Measurements from ENCODE around the gene PRR5. TPM values are rescaled to one million over a fixed set of nuclear protein-coding genes. Genes with fewer than 3 reads are reported as not detected.

PRR5 gene
- total RNA-seq, 4 donors from 2014 or later: 22.2 to 51.5 (median 31.6) TPM

GRCh38 chr22:44730490-44731356 is 28.7 kb downstream of the PRR5 start:
- ATAC-seq (ENCODE audit: low FRiP score) (no peak), DNase-seq (ENCODE audit: low spot score) (no peak)
- TF ChIP-seq CTCF (IDR thresholded peaks at IDR 0.05): no peak

DNA sequence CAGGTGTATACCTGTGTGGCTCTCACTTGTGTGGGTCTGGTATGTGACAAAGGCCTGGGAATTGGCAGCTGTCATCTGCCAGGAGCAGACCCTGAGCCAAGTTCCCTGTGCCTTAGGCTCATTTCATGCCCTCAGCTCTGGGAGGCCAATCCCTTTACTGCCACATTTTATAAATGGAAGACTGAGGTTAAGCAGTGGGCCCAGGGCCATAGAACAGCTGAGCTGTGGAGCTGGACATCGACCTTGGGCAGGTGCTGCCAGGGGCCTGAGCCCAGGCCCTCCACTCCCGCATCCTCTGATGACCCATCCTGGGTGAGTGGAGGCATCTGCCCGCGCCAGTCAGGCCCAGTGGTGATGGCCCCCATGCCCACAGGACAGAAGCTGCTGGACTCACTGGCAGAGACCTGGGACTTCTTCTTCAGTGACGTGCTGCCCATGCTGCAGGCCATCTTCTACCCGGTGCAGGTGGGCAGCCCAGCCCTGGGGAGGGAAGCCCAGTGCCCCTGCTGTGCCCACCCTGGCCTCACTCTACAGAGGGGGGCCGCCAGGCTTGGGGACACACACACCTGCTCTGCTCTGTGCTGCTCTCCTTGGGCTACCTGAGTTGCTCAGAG is 29.5 kb downstream of the PRR5 start:
- DNase-seq (ENCODE audit: low spot score): no peak
- ATAC-seq (ENCODE audit: low FRiP score): no peak
- TF ChIP-seq CTCF (IDR thresholded peaks at IDR 0.05): no peak

DNA sequence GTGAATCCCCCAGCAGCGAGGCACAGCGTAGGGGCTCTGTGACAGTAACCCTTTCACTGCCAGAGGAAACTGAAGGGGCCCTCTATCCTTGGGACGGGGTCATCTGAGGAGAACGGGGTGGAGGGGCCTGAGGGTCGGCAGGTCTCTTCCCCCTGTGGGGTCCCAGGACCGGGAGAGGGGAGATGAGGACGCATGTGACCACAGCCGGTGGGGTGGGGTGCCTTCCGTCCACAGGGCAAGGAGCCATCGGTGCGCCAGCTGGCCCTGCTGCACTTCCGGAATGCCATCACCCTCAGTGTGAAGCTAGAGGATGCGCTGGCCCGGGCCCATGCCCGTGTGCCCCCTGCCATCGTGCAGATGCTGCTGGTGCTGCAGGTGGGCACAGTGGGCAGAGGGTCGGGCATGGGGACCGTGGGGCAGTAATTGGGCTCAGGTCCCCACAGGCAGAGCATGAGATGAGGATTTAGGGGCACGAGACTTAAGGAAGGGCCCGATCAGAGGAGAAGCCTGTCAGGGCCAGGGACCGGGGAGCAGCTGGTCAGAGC is 30.1 kb downstream of the PRR5 start:
- no peak for TF ChIP-seq CTCF (IDR thresholded peaks at IDR 0.05)
- ATAC-seq (ENCODE audit: low FRiP score): no peak

GRCh38 chr22:44732661-44733060 is 30.7 kb downstream of the PRR5 start:
- ATAC-seq (ENCODE audit: low FRiP score) (no peak), DNase-seq (ENCODE audit: low spot score) (no peak)
- TF ChIP-seq CTCF (IDR thresholded peaks at IDR 0.05): no peak

More for the DNA sequence above, 30.1 kb downstream of the PRR5 start:
- no peak for DNase-seq (ENCODE audit: low spot score)

DNA sequence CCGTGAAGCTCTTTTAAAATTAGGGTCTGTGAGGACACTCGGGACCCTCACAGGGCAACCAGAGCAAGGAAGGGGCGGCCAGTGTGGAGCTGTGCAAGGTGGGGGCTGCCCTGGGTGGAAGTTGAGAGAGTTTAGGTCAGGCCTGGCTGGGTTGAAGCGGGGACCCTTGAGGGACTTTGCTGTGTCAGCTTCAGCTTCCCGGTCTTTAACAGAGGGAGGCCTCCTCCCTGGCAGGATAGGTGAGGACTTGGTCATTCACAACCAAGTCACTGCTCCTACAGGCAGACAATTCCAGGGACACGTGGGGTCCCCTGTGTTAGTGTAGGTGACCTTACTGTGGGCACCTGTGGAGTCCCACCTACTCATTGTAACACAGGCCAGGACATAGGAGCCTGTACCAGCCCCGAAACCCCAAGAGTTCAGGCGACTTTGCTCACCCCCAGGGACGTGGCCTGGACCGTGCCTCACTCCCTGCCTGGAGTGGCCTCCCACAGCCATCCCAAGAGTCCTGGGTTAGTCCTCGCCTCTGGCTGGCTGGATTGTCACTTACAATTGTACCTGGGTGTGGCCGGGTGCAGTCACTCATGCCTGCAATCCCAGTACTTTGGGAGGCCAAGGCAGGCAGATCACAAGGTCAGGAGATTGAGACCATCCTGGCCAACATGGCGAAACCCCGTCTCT is 31.6 kb downstream of the PRR5 start:
- TF ChIP-seq CTCF (IDR thresholded peaks at IDR 0.05): no peak

GRCh38 chr22:44734278-44734677 is 32.3 kb downstream of the PRR5 start:
- DNase-seq (ENCODE audit: low spot score): no peak
- no peak for TF ChIP-seq CTCF (IDR thresholded peaks at IDR 0.05)
- ATAC-seq (ENCODE audit: low FRiP score): no peak

More for the DNA sequence above, 31.6 kb downstream of the PRR5 start:
- DNase-seq (ENCODE audit: low spot score): no peak
- ATAC-seq (ENCODE audit: low FRiP score): no peak
